HEK293T (cell line): ENCODE measurements around the gene PXK.

Experiments used
- BHLHE40 ChIP-seq: fragments of 450-650 bp; IDR thresholded peaks from 2 replicates; pipeline ENCODE4 v1.6.1; 2016; ENCODE audit warnings: mild to moderate bottlenecking, moderate library complexity, borderline replicate concordance
- CTBP1 ChIP-seq: fragments of 450-650 bp; IDR thresholded peaks from 2 replicates; pipeline ENCODE4 v1.6.1; 2016; ENCODE audit warnings: borderline replicate concordance
- FOXK2 ChIP-seq: fragments of 450-650 bp; IDR thresholded peaks from 2 replicates; pipeline ENCODE4 v1.6.1; 2016; ENCODE audit warnings: mild to moderate bottlenecking
- LEF1 ChIP-seq: fragments of 450-650 bp; IDR thresholded peaks from 2 replicates; pipeline ENCODE4 v1.6.1; 2017; ENCODE audit warnings: mild to moderate bottlenecking, borderline replicate concordance
- NFRKB ChIP-seq: fragments of 450-650 bp; IDR thresholded peaks from 2 replicates; pipeline ENCODE4 v1.6.1; 2016; ENCODE audit warnings: mild to moderate bottlenecking, moderate library complexity
- SP1 ChIP-seq: fragments of 450-650 bp; IDR thresholded peaks from 2 replicates; pipeline ENCODE4 v1.6.1; 2017
- SUZ12 ChIP-seq: fragments of 450-650 bp; IDR thresholded peaks from 2 replicates; pipeline ENCODE4 v1.6.1; 2016; ENCODE audit warnings: mild to moderate bottlenecking
- TARDBP ChIP-seq: fragments of 450-650 bp; IDR thresholded peaks from 2 replicates; pipeline ENCODE4 v1.6.1; 2016

- TF ChIP-seq LEF1 (no peak), NFRKB (no peak), FOXK2 (no peak), SUZ12 (no peak), TARDBP (no peak), BHLHE40 (no peak), CTBP1 (no peak), SP1 (no peak)
Measured at GRCh38 chr3:58370407-58370806, 37.7 kb downstream of the PXK start.
